HepG2 (cell line): ENCODE measurements around the gene TAF6. TPM values are rescaled to one million over a fixed set of nuclear protein-coding genes. Genes with fewer than 3 reads are reported as not detected.

ENCODE experiments used
- HNRNPUL1 ChIP-seq: fragments of 200-400 bp; formaldehyde crosslinking; IDR thresholded peaks from 2 replicates; pipeline ENCODE4 v1.6.1; 2017; ENCODE audit warnings: low read depth, mild to moderate bottlenecking, low read length, moderate library complexity
- IKZF5 ChIP-seq: IDR thresholded peaks from 2 replicates; pipeline ENCODE4 v1.6.1; 2018; ENCODE audit warnings: missing genetic modification reagents, mild to moderate bottlenecking, missing compliant biosample characterization
- SP1 ChIP-seq, 2 experiments: fragments of 450-650 bp in 1 of 2; sonication (generic) in 1 of 2; formaldehyde crosslinking in 1 of 2; IDR thresholded peaks; 2 replicates each; pipeline versions ENCODE4 v1.4.0 to v1.6.1; 2016 to 2020; ENCODE audit warnings: missing genetic modification reagents in 1 of 2
- TARDBP ChIP-seq: sonication (generic); formaldehyde crosslinking; IDR thresholded peaks from 2 replicates; pipeline ENCODE4 v1.8.0; 2022; ENCODE audit warnings: mild to moderate bottlenecking, missing genetic modification reagents
- ZBTB40 ChIP-seq, 2 experiments: fragments of 450-650 bp in 1 of 2; sonication (generic) in 1 of 2; formaldehyde crosslinking in 1 of 2; IDR thresholded peaks; 2 replicates each; pipeline versions ENCODE4 v1.6.1 to v1.8.0; 2016 to 2022; ENCODE audit warnings: antibody characterized with exemption in 1 of 2, mild to moderate bottlenecking in 1 of 2, missing genetic modification reagents in 1 of 2
- ZEB1 ChIP-seq: IDR thresholded peaks from 2 replicates; pipeline ENCODE4 v1.6.1; 2012; ENCODE audit warnings: mild to moderate bottlenecking, low read depth, inconsistent platforms; ENCODE audit not compliant: insufficient replicate concordance
- ZNF407 ChIP-seq: sonication (generic); formaldehyde crosslinking; IDR thresholded peaks from one replicate; pipeline ENCODE4 v1.5.1; 2020; ENCODE audit warnings: mild to moderate bottlenecking, missing genetic modification reagents; ENCODE audit errors: not compliant biosample characterization
- ZNF749 ChIP-seq: sonication (generic); formaldehyde crosslinking; IDR thresholded peaks from 2 replicates; pipeline ENCODE4 v1.8.0; 2022; ENCODE audit warnings: mild to moderate bottlenecking, missing genetic modification reagents, moderate library complexity, borderline replicate concordance
- ZSCAN12 ChIP-seq: sonication (generic); formaldehyde crosslinking; IDR thresholded peaks from 2 replicates; pipeline ENCODE4 v1.9.0; 2021; ENCODE audit warnings: mild to moderate bottlenecking, missing genetic modification reagents
- polyA plus RNA-seq, 8 experiments: library from polyadenylated mRNA; depleted of rRNA in 3 of 8; stranded (reverse) in 7 of 8; unstranded in 1 of 8; fragments of >200 nt; fragmentation: Illumina TruSeq in 4 of 8; extraction: Trizol in 4 of 8; gene quantifications; 2 replicates each; pipeline versions ENCODE4 v1.2.1 to v1.2.3, GENCODE V29; 2011 to 2016; ENCODE audit warnings: low read depth in 4 of 8, missing spikeins in 1 of 8, mixed read lengths in 1 of 8; ENCODE audit not compliant: insufficient read depth in 1 of 8
- total RNA-seq, 5 experiments: library from RNA; depleted of rRNA; stranded (reverse); fragments of >200 nt; fragmentation: Illumina TruSeq; extraction: Trizol; gene quantifications; 2 replicates each; pipeline ENCODE4 v1.2.3, GENCODE V29; 2016; ENCODE audit warnings: low read depth in 1 of 5

Gene TAF6
- total and polyA plus RNA-seq, 2 of the 13 experiments (the other 11 are each of a cell fraction or from before 2014, with no cell fraction given), result 12.9 to 18.8 TPM

- TF ChIP-seq ZNF407 (peak; percentile 66), TARDBP (CRISPR knock-in tag) (peak; percentile 96), ZNF749 (CRISPR knock-in tag) (peak; percentile 79; the same call in 1 of the 2 replicates), ZEB1 (no peak), ZBTB40 (IDR thresholded peaks at IDR 0.05) (peak; percentile 87), ZBTB40 (CRISPR knock-in tag; IDR thresholded peaks at IDR 0.05) (peak; percentile 81), IKZF5 (CRISPR knock-in tag) (peak; percentile 95), ZSCAN12 (CRISPR knock-in tag) (no peak), SP1 (IDR thresholded peaks at IDR 0.05) (no peak), SP1 (CRISPR knock-in tag; IDR thresholded peaks at IDR 0.05) (peak; percentile 92), HNRNPUL1 (no peak)
Observed at GRCh38 chr7:100081535-100082102, 37.5 kb downstream of the TAF6 start, which contains the start of gene ZNF3 (continued).
